AG10803 (cell line): ENCODE data around the gene LIX1L.

Experiments used
- DNase-seq: peaks from one replicate; pipeline ENCODE4 v3.0.0; 2010; ENCODE audit warnings: low read depth
- H3K4me3 ChIP-seq: 2 replicates; pipeline ENCODE4 v1.5.1; 2011; ENCODE audit warnings: mild to moderate bottlenecking, low read length, control low read depth
- CTCF ChIP-seq: conservative IDR thresholded peaks from 2 replicates; pipeline ENCODE4 v1.5.1; 2011; ENCODE audit warnings: mild to moderate bottlenecking, low read length, control low read depth, inconsistent platforms

Gene LIX1L

DNA sequence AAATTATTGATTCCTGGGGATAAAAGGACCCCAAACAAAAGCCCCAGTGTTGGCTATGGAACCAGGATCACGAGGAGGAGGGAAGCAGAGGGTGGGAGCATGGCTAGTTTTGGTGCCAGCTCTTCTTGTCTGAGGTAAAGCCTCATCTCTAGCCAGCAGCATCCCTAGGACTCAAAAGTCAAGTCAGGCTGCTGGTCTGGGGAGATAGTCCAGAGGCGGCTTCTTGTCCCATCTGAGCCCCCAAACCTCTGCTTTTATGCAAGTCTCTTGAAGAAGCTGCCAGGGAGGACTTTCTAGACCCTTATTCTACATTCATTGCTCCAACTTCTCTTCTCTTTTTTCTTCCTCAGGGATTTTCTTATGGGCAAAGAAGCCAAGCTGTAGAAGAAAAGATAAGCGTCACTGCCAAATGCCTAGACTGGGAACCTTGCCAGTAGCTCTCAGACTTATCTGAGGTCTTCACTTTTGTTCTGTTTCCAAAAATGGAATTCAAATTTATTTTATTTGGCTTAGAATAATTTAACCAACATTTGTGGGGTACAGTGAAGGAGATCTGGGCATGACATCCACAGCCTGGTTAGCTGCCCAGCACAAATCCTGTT, 65.2 kb downstream of the LIX1L start:
- DNase-seq, result peak; percentile 13
- TF ChIP-seq CTCF, result no peak
- H3K4me3 ChIP-seq, result peak overlapping the region; percentile 6

GRCh38 chr1:145891587-145892485, 66.0 kb downstream of the LIX1L start:
- peak overlapping the region; percentile 6 for H3K4me3 ChIP-seq
- TF ChIP-seq CTCF, result peak; percentile 93
- DNase-seq, result peak; percentile 97

DNA sequence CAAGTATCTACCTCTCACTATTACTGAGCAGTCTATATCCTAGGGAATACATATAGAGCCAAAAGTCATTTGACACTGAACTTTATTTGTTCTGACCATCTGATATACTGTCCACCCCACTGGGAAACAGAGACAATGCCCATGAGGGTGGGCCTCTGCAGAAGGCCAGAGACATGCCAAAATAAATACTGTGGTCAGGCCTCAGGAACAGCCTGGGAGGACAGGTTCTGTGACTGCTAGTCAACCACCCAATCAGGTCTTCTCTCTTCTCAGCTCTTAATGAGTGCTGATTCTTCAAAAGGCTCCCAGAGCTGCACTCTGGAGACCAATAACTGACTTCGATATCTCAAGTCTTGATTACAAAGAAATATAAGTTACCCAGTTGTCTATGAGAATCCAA, 66.7 kb downstream of the LIX1L start:
- DNase-seq, result no peak
- H3K4me3 ChIP-seq, result no peak overlapping the region
- TF ChIP-seq CTCF, result no peak

- H3K4me3 ChIP-seq, result no peak overlapping the region
- no peak for TF ChIP-seq CTCF
- DNase-seq, result no peak
These were observed 68.1 kb downstream of the LIX1L start for GRCh38 chr1:145889722-145890121.

GRCh38 chr1:145887631-145888030, 70.2 kb downstream of the LIX1L start:
- no peak for TF ChIP-seq CTCF

DNA sequence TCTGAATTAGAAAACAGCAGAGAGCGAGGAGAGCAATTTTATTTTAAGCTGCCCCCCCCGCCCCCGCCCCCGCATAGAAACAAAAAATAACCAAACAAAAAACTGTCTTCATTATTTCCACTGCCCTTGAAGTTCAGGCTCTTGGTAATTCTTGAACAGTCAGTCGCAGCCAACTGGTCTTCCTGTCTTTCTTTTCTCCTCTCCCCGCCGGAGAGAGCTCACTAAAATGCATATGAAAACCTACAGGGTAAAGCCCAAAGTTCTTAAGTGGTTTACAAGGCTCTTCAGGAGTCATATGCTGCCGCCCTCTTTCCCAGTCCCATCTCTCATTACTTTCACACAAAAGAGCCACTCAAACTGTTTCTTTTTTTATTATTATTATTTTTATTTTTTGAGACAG, 71.0 kb downstream of the LIX1L start:
- no peak for DNase-seq
- no peak for TF ChIP-seq CTCF
- H3K4me3 ChIP-seq, result no peak overlapping the region

More at GRCh38 chr1:145887631-145888030, 70.2 kb downstream of the LIX1L start:
- H3K4me3 ChIP-seq, result no peak overlapping the region
- DNase-seq, result no peak

GRCh38 chr1:145886390-145886789, 71.4 kb downstream of the LIX1L start:
- no peak for DNase-seq
- peak overlapping the region; percentile 74 for H3K4me3 ChIP-seq
- TF ChIP-seq CTCF, result no peak
